ENCODE measurements around the gene ATP6V0D1.

DNA sequence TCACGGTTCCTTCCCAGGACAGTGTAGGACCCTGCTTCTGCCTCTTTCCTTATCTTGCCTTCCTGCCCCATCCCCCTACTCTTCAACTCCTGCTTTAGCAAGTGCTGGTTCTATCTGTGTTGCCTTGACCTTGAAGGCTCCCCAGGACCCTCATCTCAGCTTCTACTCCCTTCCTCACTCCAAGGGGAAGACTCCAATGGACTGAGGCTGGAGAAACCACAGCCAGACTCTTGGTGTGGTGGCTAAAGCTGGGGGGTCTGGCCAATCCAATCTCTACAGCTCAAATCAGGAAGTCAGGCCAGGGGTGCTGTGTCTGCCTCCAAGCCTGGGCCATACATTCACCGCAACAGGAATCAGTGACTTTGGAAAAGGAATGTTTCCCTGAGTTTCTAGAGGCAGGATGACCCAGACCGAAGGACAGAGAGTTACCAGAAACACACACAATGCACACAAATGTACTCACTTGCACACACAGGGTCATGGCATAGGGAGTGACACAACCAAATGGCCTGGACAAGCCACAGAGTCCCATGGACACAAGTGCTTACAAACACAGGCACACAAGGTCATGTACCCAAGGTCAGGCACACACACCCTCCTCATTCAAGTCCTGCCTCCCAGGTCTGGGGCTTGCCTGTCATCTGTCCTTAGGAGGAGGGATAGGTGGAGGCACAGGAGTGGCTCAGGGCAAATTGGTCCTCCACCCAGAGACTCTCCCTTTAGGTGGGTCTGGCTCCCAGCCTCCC is 51.7 kb downstream of the ATP6V0D1 start:
- TF ChIP-seq YY1 (IDR thresholded peaks at IDR 0.05; ENCODE audit: insufficient read depth, insufficient read length), result no peak
- no peak for TF ChIP-seq SUZ12 (IDR thresholded peaks at IDR 0.05; ENCODE audit: extremely low read depth, insufficient read depth, insufficient read length)

Measured in NT2/D1 (cell line).